Measurements from ENCODE around the gene ROPN1.
"Not testable (repeated sequence)": the region's sequence is repeated elsewhere in the genome, so short reads cannot be mapped to it uniquely, and the experiment has no call there.

The ROPN1 gene

GRCh38 chr3:123991730-123992588 is at the start of gene ROPN1:
ROPN1 (minus strand) TSS chr3:123992124; CDS start chr3:123980481, 11,643 bp downstream.
- not testable (repeated sequence) for DNase-seq

GRCh38 chr3:124041553-124041952 is 49.6 kb upstream of the ROPN1 start:
- no peak for DNase-seq

GRCh38 chr3:124037326-124037725 is 45.4 kb upstream of the ROPN1 start:
- DNase-seq: no peak

- DNase-seq: not testable (repeated sequence)
These were observed 44.3 kb upstream of the ROPN1 start for GRCh38 chr3:124036214-124036613.

GRCh38 chr3:124035463-124036121 is 43.7 kb upstream of the ROPN1 start:
- no peak for DNase-seq

- DNase-seq: no peak
These were observed 42.9 kb upstream of the ROPN1 start for GRCh38 chr3:124034844-124035152.

- DNase-seq: no peak
These were observed 42.3 kb upstream of the ROPN1 start for GRCh38 chr3:124034016-124034843.

- DNase-seq: no peak
These were observed 41.6 kb upstream of the ROPN1 start, which contains the start of gene KALRN for GRCh38 chr3:124033360-124034015. KALRN (plus strand) TSS chr3:124033369.

GRCh38 chr3:124032881-124033359 is 41.0 kb upstream of the ROPN1 start:
- DNase-seq: peak; percentile 90

GRCh38 chr3:124032311-124032880 is 40.5 kb upstream of the ROPN1 start:
- peak; percentile 91 for DNase-seq

- DNase-seq: no peak
These were observed 34.6 kb upstream of the ROPN1 start for GRCh38 chr3:124026516-124026915.

- DNase-seq: not testable (repeated sequence)
These were observed 31.6 kb upstream of the ROPN1 start for GRCh38 chr3:124023531-124023930.

GRCh38 chr3:124019291-124019690 is 27.4 kb upstream of the ROPN1 start:
- DNase-seq: no peak

GRCh38 chr3:124017502-124017901 is 25.6 kb upstream of the ROPN1 start:
- DNase-seq: not testable (repeated sequence)

GRCh38 chr3:124016483-124016882 is 24.6 kb upstream of the ROPN1 start:
- peak; percentile 49 for DNase-seq

- DNase-seq: no peak
These were observed 22.5 kb upstream of the ROPN1 start for GRCh38 chr3:124014366-124014942.

GRCh38 chr3:124008321-124008720 is 16.4 kb upstream of the ROPN1 start:
- not testable (repeated sequence) for DNase-seq

GRCh38 chr3:124007186-124007585 is 15.3 kb upstream of the ROPN1 start:
- DNase-seq: no peak

- not testable (repeated sequence) for DNase-seq
These were observed 10.6 kb upstream of the ROPN1 start for GRCh38 chr3:124002405-124003079.

GRCh38 chr3:124001366-124001765 is 9.4 kb upstream of the ROPN1 start:
- DNase-seq: not testable (repeated sequence)

GRCh38 chr3:123997543-123997942 is 5.6 kb upstream of the ROPN1 start:
- DNase-seq: no peak
